DOHH2 (cell line): ENCODE results near the gene AQP1.

Experiments
- CTCF ChIP-seq: fragments of 200-600 bp; sonication (generic); IDR thresholded peaks from one replicate; pipeline ENCODE4 v1.5.1; 2014; ENCODE audit warnings: antibody characterized with exemption, mild to moderate bottlenecking, low read depth, low read length; ENCODE audit not compliant: poor library complexity, severe bottlenecking
- EZH2phosphoT487 ChIP-seq: fragments of 200-600 bp; sonication (generic); IDR thresholded peaks from 2 replicates; pipeline ENCODE4 v1.6.1; 2017; ENCODE audit warnings: borderline replicate concordance, mild to moderate bottlenecking, antibody characterized with exemption, low read length, moderate library complexity, mixed read lengths

GRCh38 chr7:30900803-30901362 lies 10.8 kb upstream of the AQP1 start:
- TF ChIP-seq CTCF (no peak), EZH2phosphoT487 (no peak)
